Calu3 (cell line): Measurements from ENCODE around the gene CYP24A1. TPM values are rescaled to one million over a fixed set of nuclear protein-coding genes. Genes with fewer than 3 reads are reported as not detected.
A peak's percentile ranks its signal among the peaks of the same experiment; 100 is the strongest.

ENCODE experiments used
- Bru-seq: library from RNA; stranded (reverse); fragments of 400-500 nt; gene quantifications from one replicate; lab custom pipeline; 2021; lab: Mats Ljungman, UMichigan
- BruChase-seq, 2 experiments: library from RNA; stranded (reverse); fragments of 400-500 nt; gene quantifications; one replicate each; lab custom pipeline; 2021; lab: Mats Ljungman, UMichigan
- BruUV-seq: library from RNA; stranded (reverse); fragments of 400-500 nt; replicated peaks from 2 replicates; lab custom pipeline; 2021; lab: Mats Ljungman, UMichigan
- CTCF ChIA-PET: fragments of 300-600 bp; sonication (Branson Sonifier 250); formaldehyde crosslinking; loops from one replicate; lab custom pipeline; 2022; ENCODE audit warnings: antibody characterized with exemption; lab: Charles Lee
- DNase-seq: peaks from one replicate; pipeline ENCODE4 v3.0.0; 2022
- H3K27ac Mint-ChIP-seq: one replicate; pipeline ENCODE4 v1.8.0; 2022; ENCODE audit warnings: mixed read lengths; ENCODE audit not compliant: unreplicated experiment
- H3K27me3 Mint-ChIP-seq: one replicate; pipeline ENCODE4 v1.8.0; 2022; ENCODE audit warnings: mixed read lengths; ENCODE audit not compliant: unreplicated experiment
- H3K36me3 Mint-ChIP-seq: one replicate; pipeline ENCODE4 v1.8.0; 2022; ENCODE audit warnings: mild to moderate bottlenecking, moderate library complexity, mixed read lengths; ENCODE audit not compliant: insufficient read depth, unreplicated experiment
- H3K4me1 Mint-ChIP-seq: one replicate; pipeline ENCODE4 v1.8.0; 2022; ENCODE audit warnings: mild to moderate bottlenecking, low read depth, mixed read lengths; ENCODE audit not compliant: unreplicated experiment
- H3K4me3 Mint-ChIP-seq: one replicate; pipeline ENCODE4 v1.8.0; 2022; ENCODE audit warnings: mild to moderate bottlenecking, low read depth, moderate library complexity, mixed read lengths; ENCODE audit not compliant: unreplicated experiment
- H3K9me3 Mint-ChIP-seq: one replicate; pipeline ENCODE4 v1.8.0; 2022; ENCODE audit warnings: low read depth, mixed read lengths; ENCODE audit not compliant: unreplicated experiment
- intact Hi-C: fragments of 100-400 bp; cut with micrococcal nuclease; formaldehyde crosslinking; loops from one replicate; pipeline ENCODE4 v1.10.0; 2022; ENCODE audit not compliant: unreplicated experiment
- long read RNA-seq: library from polyadenylated mRNA; stranded (forward); transcript quantifications from one replicate; pipeline ENCODE4 v2.0.0, GENCODE V29; 2022
- total RNA-seq: library from RNA; stranded (reverse); gene quantifications from 2 replicates; pipeline ENCODE4 v1.2.3, GENCODE V29; 2022
- TF ChIP-seq, protein P1 (sequence below): fragments of 200-600 bp; IDR thresholded peaks from one replicate; pipeline ENCODE4 v1.8.0; 2022; ENCODE audit warnings: antibody characterized with exemption; ENCODE audit not compliant: unreplicated experiment

CYP24A1 gene
- total RNA-seq (393 and 665 TPM in 2 replicates), Bru-seq, nascent RNA (percentile 99 among the genes with signal in this experiment), BruChase-seq, experiment 1, labeled RNA remaining after a 6-hour chase (percentile 97 among the genes with signal in this experiment), BruChase-seq, experiment 2, labeled RNA remaining after a 2-hour chase (percentile 99 among the genes with signal in this experiment)
- long read RNA-seq, partial matches to known transcripts: 13 of 96 reads
- long read RNA-seq, other reads (novel, unspliced or antisense): 77 of 96 reads

DNA sequence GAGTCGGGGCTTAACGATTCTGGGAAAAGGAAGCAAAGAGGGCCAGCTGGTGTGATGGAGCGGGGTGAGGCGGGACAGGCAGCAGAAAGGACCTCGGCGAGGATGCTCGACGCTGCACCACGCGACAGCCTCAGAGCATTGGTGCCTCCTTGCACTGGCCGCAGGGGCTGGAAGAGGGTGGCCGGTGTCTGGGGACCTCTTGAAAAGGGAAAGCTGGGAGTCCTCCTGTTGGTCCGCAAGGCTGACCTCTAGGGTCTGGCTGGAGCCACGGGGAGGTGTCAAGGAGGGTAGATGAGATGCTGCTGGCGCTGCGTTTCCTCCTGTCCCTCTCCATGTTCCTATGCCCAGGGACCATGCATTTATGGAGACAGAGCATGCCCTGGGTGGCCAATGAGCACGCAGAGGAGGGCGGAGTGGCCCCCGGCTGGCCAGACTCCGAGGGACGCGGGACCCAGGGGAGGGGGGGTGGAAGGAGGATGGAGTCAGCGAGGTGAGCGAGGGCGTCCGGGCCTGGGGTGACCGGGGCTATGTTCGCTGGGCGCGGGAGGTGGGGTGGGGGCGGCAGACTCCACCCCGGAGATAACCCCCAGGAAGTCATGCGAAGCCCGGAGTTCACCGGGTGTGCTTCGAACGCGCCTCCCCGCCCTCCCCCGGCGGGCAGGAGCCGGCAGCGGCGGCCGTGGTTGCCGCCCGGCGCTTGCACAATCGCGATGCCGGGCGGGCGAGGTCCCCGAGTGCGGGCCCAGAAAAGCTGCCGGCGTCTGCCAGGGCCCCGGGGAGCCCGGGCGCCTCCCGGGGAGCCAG is at the start of gene CYP24A1:
TSS of gene CYP24A1 (minus strand) at position 334 of the 804 bp plus-strand sequence. CDS start 407 bp downstream, outside the sequence.
- CTCF ChIA-PET: interaction anchor here (0.5 to 1.6 kb wide), 8 partner anchors 8 to 77 kb away, joined by 3 to 6 read pairs (median 4); no protein-coding TSS in a partner anchor
- peak within 1 kb of the TSS; percentile 90 for H3K27ac Mint-ChIP-seq
- H3K4me3 Mint-ChIP-seq: peak within 1 kb of the TSS; percentile 86
- H3K4me1 Mint-ChIP-seq: peaks cover 65% of the 10 kb centered on the region
- DNase-seq: peak; percentile 96
- no TSS peak for BruUV-seq
- H3K9me3 Mint-ChIP-seq: no peaks in the 10 kb centered on the region
- TF ChIP-seq, protein P1, sequence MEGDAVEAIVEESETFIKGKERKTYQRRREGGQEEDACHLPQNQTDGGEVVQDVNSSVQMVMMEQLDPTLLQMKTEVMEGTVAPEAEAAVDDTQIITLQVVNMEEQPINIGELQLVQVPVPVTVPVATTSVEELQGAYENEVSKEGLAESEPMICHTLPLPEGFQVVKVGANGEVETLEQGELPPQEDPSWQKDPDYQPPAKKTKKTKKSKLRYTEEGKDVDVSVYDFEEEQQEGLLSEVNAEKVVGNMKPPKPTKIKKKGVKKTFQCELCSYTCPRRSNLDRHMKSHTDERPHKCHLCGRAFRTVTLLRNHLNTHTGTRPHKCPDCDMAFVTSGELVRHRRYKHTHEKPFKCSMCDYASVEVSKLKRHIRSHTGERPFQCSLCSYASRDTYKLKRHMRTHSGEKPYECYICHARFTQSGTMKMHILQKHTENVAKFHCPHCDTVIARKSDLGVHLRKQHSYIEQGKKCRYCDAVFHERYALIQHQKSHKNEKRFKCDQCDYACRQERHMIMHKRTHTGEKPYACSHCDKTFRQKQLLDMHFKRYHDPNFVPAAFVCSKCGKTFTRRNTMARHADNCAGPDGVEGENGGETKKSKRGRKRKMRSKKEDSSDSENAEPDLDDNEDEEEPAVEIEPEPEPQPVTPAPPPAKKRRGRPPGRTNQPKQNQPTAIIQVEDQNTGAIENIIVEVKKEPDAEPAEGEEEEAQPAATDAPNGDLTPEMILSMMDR: no peak
- peaks cover 63% of the 10 kb centered on the region for H3K36me3 Mint-ChIP-seq
- intact Hi-C loops: loop anchor here (2.0 kb wide), 1 partner anchor 67 kb away; no protein-coding TSS in a partner anchor
- no peaks in the 10 kb centered on the region for H3K27me3 Mint-ChIP-seq

DNA sequence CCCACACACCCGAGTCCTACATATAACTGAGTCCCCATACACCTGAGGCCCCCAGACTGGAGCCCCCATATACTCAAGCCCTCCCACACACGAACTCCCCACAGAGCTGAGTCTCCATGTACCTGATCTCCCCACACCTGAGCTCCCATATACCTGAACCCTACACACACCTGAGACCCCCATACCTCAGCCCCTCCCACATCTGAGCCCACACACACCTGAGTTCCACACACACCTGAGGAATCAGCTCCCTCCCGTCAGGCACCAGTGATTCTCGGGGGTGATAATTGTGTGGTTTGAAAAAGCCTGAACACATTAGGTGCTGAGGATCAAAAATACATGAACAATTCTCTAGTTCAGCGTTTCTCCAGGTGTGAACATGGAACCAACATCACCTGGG is 49.5 kb upstream of the CYP24A1 start:
- H3K4me3 Mint-ChIP-seq: no peak overlapping the region
- BruUV-seq: no TSS peak
- H3K36me3 Mint-ChIP-seq: peaks cover 23% of the 10 kb centered on the region
- intact Hi-C loops: loop anchor here (5.0 kb wide), 2 partner anchors 119 to 244 kb away; no protein-coding TSS in a partner anchor
- TF ChIP-seq, protein P1: no peak
- H3K27ac Mint-ChIP-seq: no peak overlapping the region
- no peak for DNase-seq
- H3K9me3 Mint-ChIP-seq: peaks cover 9% of the 10 kb centered on the region
- CTCF ChIA-PET: interaction anchor here (0.6 to 1.4 kb wide), 5 partner anchors 12 to 172 kb away, joined by 3 to 10 read pairs (median 4); no protein-coding TSS in a partner anchor
- no peaks in the 10 kb centered on the region for H3K4me1 Mint-ChIP-seq
- no peaks in the 10 kb centered on the region for H3K27me3 Mint-ChIP-seq

DNA sequence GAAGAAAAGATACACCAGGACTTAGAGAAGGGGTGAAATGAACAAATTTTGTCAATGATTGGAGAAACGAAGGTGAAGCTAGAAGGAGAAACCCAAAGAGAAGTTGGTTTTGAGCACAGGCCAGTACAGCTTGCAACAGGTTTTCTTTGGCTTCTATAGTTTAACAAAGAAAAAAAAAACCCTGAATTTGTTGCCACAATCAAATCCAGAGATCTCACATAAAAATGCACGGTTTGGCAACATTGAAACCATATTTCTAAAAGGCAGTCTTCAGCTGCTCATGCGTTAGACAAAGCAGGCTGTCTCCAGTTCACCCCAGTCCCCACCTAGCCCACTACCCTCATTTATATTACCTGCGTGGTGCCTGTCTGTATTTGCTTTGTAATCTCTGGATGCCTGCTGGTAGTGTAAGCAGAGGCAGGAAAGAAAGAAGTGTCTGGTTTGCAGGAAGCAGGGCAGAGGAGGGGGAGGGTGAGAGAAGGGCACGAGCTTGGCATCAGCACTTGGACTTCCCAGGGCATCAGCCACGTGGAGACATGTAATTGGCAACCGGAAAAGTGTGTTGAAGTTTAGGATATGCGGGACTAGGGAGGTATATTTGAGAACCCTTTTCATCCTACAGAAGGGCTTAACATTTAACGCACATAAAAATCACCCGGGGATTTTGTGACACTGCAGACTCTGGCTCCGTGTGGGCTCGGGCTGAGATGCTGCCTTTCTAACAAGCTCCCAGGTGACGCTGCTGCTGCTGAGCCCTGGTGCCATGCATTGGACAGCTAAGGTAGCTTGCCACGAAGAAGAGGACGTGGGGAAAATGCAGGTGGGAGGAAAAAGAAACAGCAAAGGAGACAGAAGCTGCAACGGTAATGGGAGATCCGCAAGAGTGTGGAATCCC is 48.5 kb upstream of the CYP24A1 start:
- no peak overlapping the region for H3K4me3 Mint-ChIP-seq
- DNase-seq: no peak
- H3K9me3 Mint-ChIP-seq: peaks cover 3% of the 10 kb centered on the region
- CTCF ChIA-PET: interaction anchor here (0.5 to 2.2 kb wide), 6 partner anchors 35 to 536 kb away, joined by 3 to 10 read pairs (median 4); no protein-coding TSS in a partner anchor
- no TSS peak for BruUV-seq
- H3K27me3 Mint-ChIP-seq: no peaks in the 10 kb centered on the region
- TF ChIP-seq, protein P1: no peak
- peaks cover 28% of the 10 kb centered on the region for H3K36me3 Mint-ChIP-seq
- peak overlapping the region; percentile 4 for H3K27ac Mint-ChIP-seq
- no peaks in the 10 kb centered on the region for H3K4me1 Mint-ChIP-seq
- intact Hi-C loops: loop anchor here (2.0 to 5.0 kb wide), 4 partner anchors 45 to 245 kb away; no protein-coding TSS in a partner anchor
